Parathyroid adenoma (tissue), 2 donors: ENCODE measurements around the gene CABLES2.

Experiments used
- H2AFZ ChIP-seq: fragments of 300-600 bp; sonication (generic); one replicate; pipeline ENCODE4 v1.7.0; 2017; ENCODE audit warnings: antibody characterized with exemption, mild to moderate bottlenecking
- H3K27ac ChIP-seq: fragments of 300-600 bp; sonication (generic); one replicate; pipeline ENCODE4 v1.7.0; 2017
- H3K27me3 ChIP-seq: fragments of 300-600 bp; sonication (generic); one replicate; pipeline ENCODE4 v1.7.0; 2017; ENCODE audit warnings: low read length; ENCODE audit not compliant: control insufficient read depth, insufficient read depth
- H3K36me3 ChIP-seq: fragments of 300-600 bp; sonication (generic); one replicate; pipeline ENCODE4 v1.7.0; 2017; ENCODE audit warnings: low read length; ENCODE audit not compliant: control insufficient read depth, insufficient read depth
- H3K4me1 ChIP-seq: fragments of 300-600 bp; sonication (generic); one replicate; pipeline ENCODE4 v1.7.0; 2017; ENCODE audit warnings: control low read depth
- H3K4me2 ChIP-seq: fragments of 300-600 bp; sonication (generic); one replicate; pipeline ENCODE4 v1.7.0; 2017; ENCODE audit warnings: low read length
- H3K4me3 ChIP-seq: fragments of 300-600 bp; sonication (generic); one replicate; pipeline ENCODE4 v1.7.0; 2017; ENCODE audit warnings: low read depth, low read length
- H3K79me2 ChIP-seq: fragments of 300-600 bp; sonication (generic); one replicate; pipeline ENCODE4 v1.7.0; 2017; ENCODE audit warnings: control low read depth
- H3K9ac ChIP-seq: fragments of 300-600 bp; sonication (generic); one replicate; pipeline ENCODE4 v1.7.0; 2017; ENCODE audit warnings: mild to moderate bottlenecking
- H3K9me3 ChIP-seq: fragments of 300-600 bp; sonication (generic); one replicate; pipeline ENCODE4 v1.7.0; 2017; ENCODE audit warnings: low read length; ENCODE audit not compliant: control insufficient read depth
- TF ChIP-seq, protein P1 (sequence below): fragments of 300-600 bp; sonication (generic); IDR thresholded peaks from one replicate; pipeline ENCODE4 v1.7.0; 2017; ENCODE audit warnings: antibody characterized with exemption, mild to moderate bottlenecking
- donor health status: primary hyperparathyroidism.

The CABLES2 gene

DNA sequence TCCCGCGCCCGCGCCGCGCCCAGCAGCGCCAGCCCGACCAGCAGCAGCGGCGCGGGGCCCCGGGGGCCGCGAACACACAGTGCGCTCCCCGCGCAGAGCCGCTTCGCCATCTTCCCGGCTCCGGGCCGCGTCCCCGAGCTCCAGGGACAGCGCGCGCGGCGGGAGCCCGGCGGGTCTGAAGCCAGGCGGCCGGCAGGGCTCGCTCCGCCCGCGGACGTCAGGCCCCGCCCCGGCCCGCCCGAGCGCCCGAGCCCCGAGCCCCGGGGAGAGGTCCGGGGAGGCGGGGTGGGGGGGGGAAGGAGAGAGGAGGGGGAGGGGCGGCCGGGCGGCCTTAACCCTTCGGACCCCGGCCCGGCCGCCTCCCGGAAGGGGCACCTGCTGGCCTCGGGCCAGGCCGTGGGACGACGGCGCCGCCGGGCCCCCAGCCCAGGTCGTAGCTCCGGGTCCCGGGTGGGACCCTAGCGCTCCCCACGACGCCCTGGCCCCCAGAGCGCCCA lies 39.9 kb downstream of the CABLES2 start, which contains the start of gene LAMA5:
LAMA5 (minus strand) TSS at position 177 of the 497 bp plus-strand sequence; CDS start at position 110, 67 bp downstream.
- Histone ChIP-seq H3K4me3 (peak within 1 kb of the TSS; percentile 82), H2AFZ (peak within 1 kb of the TSS; percentile 94), H3K9ac (peak within 1 kb of the TSS; percentile 53), H3K27ac (peak within 1 kb of the TSS; percentile 61), H3K4me2 (peak within 1 kb of the TSS; percentile 96), H3K4me1 (peaks cover 36% of the 10 kb centered on the region), H3K9me3 (no peaks in the 10 kb centered on the region), H3K79me2 (peaks cover 2% of the 10 kb centered on the region), H3K36me3 (no peaks in the 10 kb centered on the region), H3K27me3 (no peaks in the 10 kb centered on the region)
- TF ChIP-seq, protein P1, sequence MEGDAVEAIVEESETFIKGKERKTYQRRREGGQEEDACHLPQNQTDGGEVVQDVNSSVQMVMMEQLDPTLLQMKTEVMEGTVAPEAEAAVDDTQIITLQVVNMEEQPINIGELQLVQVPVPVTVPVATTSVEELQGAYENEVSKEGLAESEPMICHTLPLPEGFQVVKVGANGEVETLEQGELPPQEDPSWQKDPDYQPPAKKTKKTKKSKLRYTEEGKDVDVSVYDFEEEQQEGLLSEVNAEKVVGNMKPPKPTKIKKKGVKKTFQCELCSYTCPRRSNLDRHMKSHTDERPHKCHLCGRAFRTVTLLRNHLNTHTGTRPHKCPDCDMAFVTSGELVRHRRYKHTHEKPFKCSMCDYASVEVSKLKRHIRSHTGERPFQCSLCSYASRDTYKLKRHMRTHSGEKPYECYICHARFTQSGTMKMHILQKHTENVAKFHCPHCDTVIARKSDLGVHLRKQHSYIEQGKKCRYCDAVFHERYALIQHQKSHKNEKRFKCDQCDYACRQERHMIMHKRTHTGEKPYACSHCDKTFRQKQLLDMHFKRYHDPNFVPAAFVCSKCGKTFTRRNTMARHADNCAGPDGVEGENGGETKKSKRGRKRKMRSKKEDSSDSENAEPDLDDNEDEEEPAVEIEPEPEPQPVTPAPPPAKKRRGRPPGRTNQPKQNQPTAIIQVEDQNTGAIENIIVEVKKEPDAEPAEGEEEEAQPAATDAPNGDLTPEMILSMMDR, result no peak

DNA sequence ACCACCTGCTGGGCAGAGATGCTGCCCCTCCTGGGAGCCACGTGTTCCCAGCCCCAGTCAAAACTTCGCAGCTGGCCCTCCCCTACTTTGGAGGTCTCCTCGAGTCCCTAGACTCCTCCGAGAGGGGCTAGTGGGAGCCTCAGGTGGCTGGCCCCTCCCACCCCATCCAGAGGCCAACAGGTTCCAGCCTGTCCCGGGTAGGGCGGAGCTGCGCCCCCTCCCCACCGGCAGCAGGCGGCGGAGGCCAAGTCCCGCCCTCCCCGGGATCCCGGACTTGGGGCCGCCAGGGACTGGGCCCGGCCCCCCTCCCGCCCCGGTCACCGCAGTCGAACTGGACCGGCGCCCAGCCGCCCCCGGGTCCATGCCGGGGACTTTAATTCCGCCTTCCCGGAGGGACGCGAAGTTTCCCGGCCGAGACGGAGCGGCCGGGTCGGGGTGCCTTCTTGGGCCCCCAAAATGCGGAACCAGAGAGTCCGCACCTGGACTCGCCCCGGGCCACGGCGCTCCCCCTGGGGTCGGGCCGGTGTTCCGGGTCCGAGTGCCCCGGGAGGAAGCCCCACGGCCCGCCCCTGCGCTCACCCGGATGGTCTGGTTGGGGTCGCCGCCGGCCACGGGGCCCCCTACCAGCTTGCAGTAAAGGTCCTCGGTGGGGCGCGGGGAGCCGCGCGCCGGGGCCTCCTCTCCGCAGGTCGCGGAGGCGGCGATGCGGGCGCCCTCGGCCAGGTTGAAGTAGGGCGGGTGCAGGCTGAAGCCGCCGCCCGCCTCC lies 40.5 kb downstream of the CABLES2 start:
- peak overlapping the region; percentile 85 for H2AFZ ChIP-seq
- H3K9me3 ChIP-seq, result no peaks in the 10 kb centered on the region
- H3K9ac ChIP-seq, result peak overlapping the region; percentile 53
- peak overlapping the region; percentile 61 for H3K27ac ChIP-seq
- TF ChIP-seq, protein P1, result no peak
- peaks cover 36% of the 10 kb centered on the region for H3K4me1 ChIP-seq
- H3K27me3 ChIP-seq, result no peaks in the 10 kb centered on the region
- H3K36me3 ChIP-seq, result no peaks in the 10 kb centered on the region
- H3K4me3 ChIP-seq, result peak overlapping the region; percentile 82
- H3K4me2 ChIP-seq, result peak overlapping the region; percentile 96
- peaks cover 2% of the 10 kb centered on the region for H3K79me2 ChIP-seq

DNA sequence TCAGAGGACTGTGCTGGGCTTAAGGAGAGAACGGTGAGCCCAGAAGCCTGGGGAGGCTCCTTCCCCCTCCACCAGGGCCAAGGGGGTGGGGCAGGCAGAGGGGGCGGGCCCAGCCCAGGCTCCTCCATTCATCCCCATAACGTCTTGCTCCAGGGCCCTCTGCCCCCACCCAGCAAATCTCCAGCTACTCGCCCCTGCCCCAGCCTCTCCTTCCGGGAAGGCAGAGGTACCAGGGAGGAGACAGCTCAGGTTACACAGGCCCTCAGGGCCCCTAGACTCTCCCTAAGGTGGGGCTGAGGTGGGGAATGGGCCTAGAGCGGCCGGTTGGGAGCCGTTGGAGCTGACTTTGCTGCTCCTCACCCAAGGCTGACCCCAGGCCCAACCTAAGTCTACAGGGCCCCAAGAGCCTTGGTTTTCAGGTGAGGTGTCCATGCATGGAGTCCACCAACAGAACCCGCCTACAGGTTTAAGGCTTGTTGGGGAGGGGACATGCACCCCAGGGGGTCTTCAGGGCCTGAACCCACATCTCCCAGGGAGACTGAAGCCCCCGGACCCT lies 41.2 kb downstream of the CABLES2 start:
- H3K4me2 ChIP-seq, result peak overlapping the region; percentile 96
- peak overlapping the region; percentile 61 for H3K27ac ChIP-seq
- peak overlapping the region; percentile 25 for H2AFZ ChIP-seq
- H3K27me3 ChIP-seq, result no peaks in the 10 kb centered on the region
- H3K4me1 ChIP-seq, result peaks cover 36% of the 10 kb centered on the region
- no peaks in the 10 kb centered on the region for H3K36me3 ChIP-seq
- TF ChIP-seq, protein P1, result no peak
- no peaks in the 10 kb centered on the region for H3K9me3 ChIP-seq
- peak overlapping the region; percentile 82 for H3K4me3 ChIP-seq
- peaks cover 2% of the 10 kb centered on the region for H3K79me2 ChIP-seq
- peak overlapping the region; percentile 53 for H3K9ac ChIP-seq

DNA sequence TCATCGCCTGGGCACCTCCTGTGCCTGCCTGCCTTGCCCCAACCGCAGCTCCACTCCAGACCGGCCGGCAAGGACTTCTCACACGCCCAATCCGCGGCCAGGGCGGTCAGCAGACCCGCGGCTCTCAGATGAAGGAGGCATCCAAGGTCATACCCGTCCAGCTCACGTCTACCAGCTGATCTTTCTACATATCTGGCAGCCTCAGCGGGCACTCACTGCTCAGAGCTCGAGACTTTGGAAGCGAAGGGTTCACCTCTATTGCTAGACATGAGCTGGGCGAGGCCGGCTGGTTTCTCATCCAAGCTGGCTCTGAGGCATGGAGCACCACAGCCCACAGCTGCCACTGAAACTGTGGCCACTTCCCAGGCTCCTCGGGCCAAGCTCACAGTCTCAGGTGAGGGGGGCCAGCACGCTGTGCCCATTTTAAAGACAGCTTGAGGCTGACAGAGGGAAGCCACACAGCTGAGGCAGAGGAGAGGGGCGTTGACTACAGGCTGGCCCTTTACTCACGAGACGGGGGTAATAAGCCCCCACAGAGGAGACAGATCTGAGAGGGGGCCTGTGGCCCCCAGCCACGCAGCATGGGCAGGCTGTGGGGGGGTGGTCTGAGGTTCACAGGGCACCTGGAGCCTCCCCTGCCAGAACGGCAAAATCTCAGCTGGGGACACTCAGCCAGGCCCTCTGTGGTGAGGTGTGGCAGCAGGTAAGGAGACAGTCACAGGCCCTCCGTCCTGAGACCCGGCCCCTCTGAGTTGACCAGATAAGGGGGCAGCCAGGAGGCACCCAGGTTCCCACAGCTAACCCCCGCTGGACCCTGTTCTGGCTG lies 42.0 kb downstream of the CABLES2 start:
- Histone ChIP-seq H3K4me2 (peak overlapping the region; percentile 96), H2AFZ (peak overlapping the region; percentile 35), H3K27me3 (no peaks in the 10 kb centered on the region), H3K79me2 (peaks cover 2% of the 10 kb centered on the region), H3K4me3 (peak overlapping the region; percentile 82), H3K4me1 (peaks cover 36% of the 10 kb centered on the region), H3K9ac (no peak overlapping the region), H3K27ac (peak overlapping the region; percentile 61), H3K36me3 (no peaks in the 10 kb centered on the region), H3K9me3 (no peaks in the 10 kb centered on the region)
- TF ChIP-seq, protein P1, result no peak
